HG02571 (cell line): ENCODE results near the gene MAGI1.

Experiments used
- ATAC-seq: cut with Tn5 transposase; IDR thresholded peaks from one replicate; pipeline ENCODE4 v1.9.1; 2021; ENCODE audit warnings: mild to moderate bottlenecking, moderate library complexity; ENCODE audit not compliant: unreplicated experiment

Gene MAGI1

GRCh38 chr3:65313666-65314065 is 725.1 kb downstream of the MAGI1 start:
- ATAC-seq: no peak

DNA sequence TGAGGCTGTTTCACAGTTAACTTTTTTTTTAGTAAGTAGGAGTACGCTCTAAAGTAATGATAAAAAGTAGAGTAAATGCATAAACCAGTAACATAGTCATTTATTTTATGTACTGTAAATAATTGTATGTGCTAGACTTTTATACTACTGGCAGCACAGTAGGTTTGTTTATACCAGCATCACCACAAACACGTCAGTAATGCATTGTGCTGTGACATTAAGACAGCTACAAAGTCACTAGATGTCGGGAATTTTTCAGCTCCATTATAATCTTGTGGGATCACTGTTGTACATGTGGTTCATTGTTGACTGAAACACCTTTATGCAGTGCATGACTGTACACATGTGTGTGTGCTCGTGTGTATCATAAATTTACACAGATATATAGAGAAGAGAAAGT is 732.9 kb downstream of the MAGI1 start:
- no peak for ATAC-seq
